IMR-90 (cell line): ENCODE measurements around the gene CADM2. TPM values are rescaled to one million over a fixed set of nuclear protein-coding genes. Genes with fewer than 3 reads are reported as not detected.

Source experiments
- ATAC-seq: fragments of 200-7000 bp; cut with Tn5 transposase; 2 replicates; pipeline ENCODE4 v1.9.1; 2020; ENCODE audit warnings: low read depth, mild to moderate bottlenecking, moderate library complexity
- BruUV-seq: library from RNA; stranded (reverse); fragments of 400-500 nt; replicated peaks from 2 replicates; lab custom pipeline; 2021; lab: Mats Ljungman, UMichigan
- CTCF ChIA-PET: fragments of 300-600 bp; formaldehyde crosslinking; extraction: SDS; loops from one replicate; lab custom pipeline; 2021; ENCODE audit warnings: antibody characterized with exemption; lab: Yijun Ruan, JAX
- POLR2A ChIA-PET: fragments of 300-600 bp; sonication (Branson Sonifier 250); formaldehyde crosslinking; loops from one replicate; lab custom pipeline; 2022; ENCODE audit warnings: antibody characterized with exemption; ENCODE audit not compliant: unreplicated experiment; lab: Charles Lee
- DNase-seq: peaks from one replicate; pipeline ENCODE4 v3.0.0; 2013
- H2AFZ ChIP-seq: replicated peaks from 2 replicates; pipeline ENCODE3; 2013; ENCODE audit warnings: low read length, mild to moderate bottlenecking; ENCODE audit not compliant: poor library complexity
- H2AK5ac ChIP-seq: 2 replicates; pipeline ENCODE4 v1.6.1; 2013; ENCODE audit warnings: low read depth, low read length, inconsistent platforms
- H2AK9ac ChIP-seq: replicated peaks from 2 replicates; pipeline ENCODE3; 2013; ENCODE audit warnings: mild to moderate bottlenecking, low read depth, low read length, moderate library complexity; ENCODE audit not compliant: poor library complexity
- H2BK120ac ChIP-seq: 2 replicates; pipeline ENCODE4 v1.6.1; 2013; ENCODE audit warnings: low read depth, low read length, inconsistent platforms
- H2BK15ac ChIP-seq: 3 replicates; pipeline ENCODE4 v1.6.1; 2013; ENCODE audit warnings: low read depth, low read length, inconsistent platforms
- H2BK20ac ChIP-seq: 2 replicates; pipeline ENCODE4 v1.6.1; 2013; ENCODE audit warnings: low read depth, mild to moderate bottlenecking, inconsistent platforms, low read length, moderate library complexity
- H2BK5ac ChIP-seq: 2 replicates; pipeline ENCODE4 v1.6.1; 2013; ENCODE audit warnings: mild to moderate bottlenecking, low read depth, low read length, inconsistent platforms; ENCODE audit not compliant: poor library complexity, severe bottlenecking
- H3K14ac ChIP-seq: replicated peaks from 2 replicates; pipeline ENCODE4 v1.6.1; 2013; ENCODE audit warnings: low read depth, low read length, inconsistent platforms
- H3K18ac ChIP-seq: 2 replicates; pipeline ENCODE4 v1.6.1; 2013; ENCODE audit warnings: low read depth, low read length, control low read depth
- H3K23ac ChIP-seq: 2 replicates; pipeline ENCODE4 v1.6.1; 2013; ENCODE audit warnings: low read depth, low read length, inconsistent platforms
- H3K27ac ChIP-seq: 2 replicates; pipeline ENCODE4 v1.5.1; 2013; ENCODE audit warnings: mild to moderate bottlenecking, control low read depth, low read length; ENCODE audit not compliant: insufficient read depth
- H3K27me3 ChIP-seq: 2 replicates; pipeline ENCODE4 v1.6.1; 2013; ENCODE audit warnings: low read length; ENCODE audit not compliant: control insufficient read depth, insufficient read depth
- H3K36me3 ChIP-seq: 2 replicates; pipeline ENCODE4 v1.6.1; 2013; ENCODE audit warnings: low read length, mixed read lengths; ENCODE audit not compliant: control insufficient read depth, insufficient read depth
- H3K4ac ChIP-seq: 2 replicates; pipeline ENCODE4 v1.6.1; 2013; ENCODE audit warnings: low read depth, low read length, inconsistent platforms
- H3K4me1 ChIP-seq: 2 replicates; pipeline ENCODE4 v1.6.1; 2013; ENCODE audit warnings: low read length, mixed read lengths; ENCODE audit not compliant: control insufficient read depth, insufficient read depth
- H3K4me2 ChIP-seq: 2 replicates; pipeline ENCODE4 v1.6.1; 2013; ENCODE audit warnings: low read depth, mild to moderate bottlenecking, control low read depth, low read length, moderate library complexity
- H3K4me3 ChIP-seq: 2 replicates; pipeline ENCODE4 v1.5.1; 2013; ENCODE audit warnings: low read depth, mild to moderate bottlenecking, control low read depth, low read length, moderate library complexity; ENCODE audit not compliant: insufficient read depth
- H3K56ac ChIP-seq: 2 replicates; pipeline ENCODE4 v1.6.1; 2013; ENCODE audit warnings: low read length, inconsistent platforms; ENCODE audit not compliant: insufficient read depth; ENCODE audit errors: extremely low read depth
- H3K79me1 ChIP-seq, 2 experiments: 2 replicates each; pipeline ENCODE4 v1.6.1; 2013; ENCODE audit warnings: low read length in 2 of 2, inconsistent platforms in 1 of 2, low read depth in 1 of 2
- H3K9ac ChIP-seq: 2 replicates; pipeline ENCODE4 v1.6.1; 2013; ENCODE audit warnings: low read depth, low read length, control low read depth
- H3K9me1 ChIP-seq: 2 replicates; pipeline ENCODE4 v1.6.1; 2013; ENCODE audit warnings: low read length, inconsistent platforms; ENCODE audit not compliant: insufficient read depth
- H3K9me3 ChIP-seq: 2 replicates; pipeline ENCODE4 v1.6.1; 2013; ENCODE audit warnings: low read length; ENCODE audit not compliant: control insufficient read depth, insufficient read depth
- H4K20me1 ChIP-seq: 2 replicates; pipeline ENCODE4 v1.6.1; 2013; ENCODE audit warnings: low read length, inconsistent platforms; ENCODE audit not compliant: insufficient read depth
- H4K5ac ChIP-seq: 2 replicates; pipeline ENCODE4 v1.6.1; 2013; ENCODE audit warnings: mild to moderate bottlenecking, low read depth, low read length, control low read depth
- H4K8ac ChIP-seq, 2 experiments: 2 replicates each; pipeline ENCODE4 v1.6.1; 2013; ENCODE audit warnings: low read depth in 2 of 2, low read length in 2 of 2, control low read depth in 1 of 2, inconsistent platforms in 1 of 2
- H4K91ac ChIP-seq: 2 replicates; pipeline ENCODE4 v1.6.1; 2013; ENCODE audit warnings: low read depth, low read length, inconsistent platforms; ENCODE audit not compliant: insufficient read depth
- RAD21 ChIP-seq: IDR thresholded peaks from 2 replicates; pipeline ENCODE4 v1.6.1; 2012; ENCODE audit warnings: low read length, improper control_type of control experiment
- RCOR1 ChIP-seq: IDR thresholded peaks from 2 replicates; pipeline ENCODE4 v1.6.1; 2012; ENCODE audit warnings: mild to moderate bottlenecking, low read length, improper control_type of control experiment; ENCODE audit not compliant: insufficient replicate concordance
- RFX5 ChIP-seq: IDR thresholded peaks from 2 replicates; pipeline ENCODE4 v1.8.0; 2012; ENCODE audit warnings: low read depth, mild to moderate bottlenecking, low read length, moderate library complexity
- WGBS, 2 experiments: methylation state at CpG; one replicate each; pipeline versions ENCODE4 v1.1.5 to v1.1.7; 2013; ENCODE audit warnings: missing lambda C conversion rate in 2 of 2; ENCODE audit not compliant: insufficient read length in 1 of 2; ENCODE audit errors: extremely low coverage in 2 of 2; 5-methylcytosine and 5-hydroxymethylcytosine counted together
- dilution Hi-C: fragments of 300-500 bp; cut with HindIII; formaldehyde crosslinking; loops from one replicate; pipeline ENCODE4 v1.14.3; 2018; ENCODE audit warnings: low sequenced_read_pairs; ENCODE audit not compliant: unreplicated experiment
- in situ Hi-C: fragments of 300-500 bp; cut with MboI; formaldehyde crosslinking; loops from 3 replicates; pipeline ENCODE4 v1.14.3; 2019; ENCODE audit warnings: low sequenced_read_pairs, inconsistent platforms, mixed read lengths
- intact Hi-C: fragments of 100-400 bp; cut with micrococcal nuclease; formaldehyde crosslinking; loops from 2 replicates; pipeline ENCODE4 v1.10.0; 2022
- polyA plus RNA-seq, 3 experiments: library from polyadenylated mRNA; depleted of rRNA; stranded (reverse); fragments of >200 nt; gene quantifications; 2 replicates each; pipeline ENCODE4 v1.2.3, GENCODE V29; 2012; ENCODE audit warnings: low replicate concordance in 1 of 3
- total RNA-seq: library from RNA; depleted of rRNA; stranded (reverse); fragments of >200 nt; gene quantifications from 2 replicates; pipeline ENCODE4 v1.2.3, GENCODE V29; 2012

CADM2 gene
- total and polyA plus RNA-seq, 2 of the 4 experiments (the other 2 are of a cell fraction), result not detected

- ChIA-PET POLR2A (no interaction called here), CTCF (no interaction called here)
- H2BK120ac ChIP-seq, result no peak overlapping the region
- no peak overlapping the region for H3K18ac ChIP-seq
- H2BK20ac ChIP-seq, result no peak overlapping the region
- in situ Hi-C loops (no loop called here), dilution Hi-C loops (no loop called here), intact Hi-C loops (no loop called here)
- H4K91ac ChIP-seq, result no peak overlapping the region
- H3K9ac ChIP-seq, result no peak overlapping the region
- H3K4me1 ChIP-seq, result no peaks in the 10 kb centered on the region
- peaks cover 3% of the 10 kb centered on the region; the same call in 1 of the 2 replicates for H3K9me1 ChIP-seq
- ATAC-seq (no peak), DNase-seq (no peak)
- H3K4me2 ChIP-seq, result no peak overlapping the region
- no peaks in the 10 kb centered on the region for H4K20me1 ChIP-seq
- no peaks in the 10 kb centered on the region for H3K9me3 ChIP-seq
- H2BK15ac ChIP-seq, result no peak overlapping the region
- no peaks in the 10 kb centered on the region for H3K36me3 ChIP-seq
- H3K23ac ChIP-seq, result no peak overlapping the region
- WGBS, 2 experiments, result 100% methylated on average over 2 of the region's 5 CpGs; no CpG with 5 or more reads in 1 of the 2 experiments
- no peak overlapping the region for H3K14ac ChIP-seq
- H3K4me3 ChIP-seq, result no peak overlapping the region
- H2AFZ ChIP-seq, result no peak overlapping the region
- no peak overlapping the region for H2AK9ac ChIP-seq
- H3K56ac ChIP-seq, result no peak overlapping the region
- H3K4ac ChIP-seq, result no peak overlapping the region
- H4K5ac ChIP-seq, result no peak overlapping the region
- no peak for TF ChIP-seq RCOR1
- no peak for TF ChIP-seq RAD21
- TF ChIP-seq RFX5, result no peak
- H3K27me3 ChIP-seq, result peaks cover 8% of the 10 kb centered on the region; the same call in 1 of the 2 replicates
- H3K27ac ChIP-seq, result no peak overlapping the region
- H4K8ac ChIP-seq, result no peak overlapping the region
- no peak overlapping the region for H2BK5ac ChIP-seq
- H3K79me1 ChIP-seq, result no peaks in the 10 kb centered on the region
- H2AK5ac ChIP-seq, result no peak overlapping the region
- no TSS peak for BruUV-seq
These were observed 3.6 kb downstream of the CADM2 start for GRCh38 chr3:84962415-84962814.
